Measurements from ENCODE around the gene ARHGEF12. TPM values are rescaled to one million over a fixed set of nuclear protein-coding genes. Genes with fewer than 3 reads are reported as not detected.

ARHGEF12 gene
- total RNA-seq, 2 experiments from 2014 or later: 3.6 TPM

GRCh38 chr11:120342678-120343077 is 6.5 kb downstream of the ARHGEF12 start:
- H3K9me3 Mint-ChIP-seq: no peaks in the 10 kb centered on the region
- H3K27ac Mint-ChIP-seq: no peak overlapping the region
- TF ChIP-seq, protein P1, sequence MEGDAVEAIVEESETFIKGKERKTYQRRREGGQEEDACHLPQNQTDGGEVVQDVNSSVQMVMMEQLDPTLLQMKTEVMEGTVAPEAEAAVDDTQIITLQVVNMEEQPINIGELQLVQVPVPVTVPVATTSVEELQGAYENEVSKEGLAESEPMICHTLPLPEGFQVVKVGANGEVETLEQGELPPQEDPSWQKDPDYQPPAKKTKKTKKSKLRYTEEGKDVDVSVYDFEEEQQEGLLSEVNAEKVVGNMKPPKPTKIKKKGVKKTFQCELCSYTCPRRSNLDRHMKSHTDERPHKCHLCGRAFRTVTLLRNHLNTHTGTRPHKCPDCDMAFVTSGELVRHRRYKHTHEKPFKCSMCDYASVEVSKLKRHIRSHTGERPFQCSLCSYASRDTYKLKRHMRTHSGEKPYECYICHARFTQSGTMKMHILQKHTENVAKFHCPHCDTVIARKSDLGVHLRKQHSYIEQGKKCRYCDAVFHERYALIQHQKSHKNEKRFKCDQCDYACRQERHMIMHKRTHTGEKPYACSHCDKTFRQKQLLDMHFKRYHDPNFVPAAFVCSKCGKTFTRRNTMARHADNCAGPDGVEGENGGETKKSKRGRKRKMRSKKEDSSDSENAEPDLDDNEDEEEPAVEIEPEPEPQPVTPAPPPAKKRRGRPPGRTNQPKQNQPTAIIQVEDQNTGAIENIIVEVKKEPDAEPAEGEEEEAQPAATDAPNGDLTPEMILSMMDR (IDR thresholded peaks at IDR 0.05): no peak
- H3K27ac ChIP-seq (ENCODE audit: low read depth in 1 of 2, low read length in 2 of 2): no peak overlapping the region
- H3K36me3 Mint-ChIP-seq (ENCODE audit: low read depth): peaks cover 3% of the 10 kb centered on the region
- H3K27me3 ChIP-seq (ENCODE audit: control insufficient read depth in 1 of 2, insufficient read depth in 2 of 2, low read length in 2 of 2): peaks cover 26 to 81% of the 10 kb centered on the region in 2 experiments
- ATAC-seq (ENCODE audit: poor library complexity) (no peak), DNase-seq (no peak)
- H3K4me1 ChIP-seq (ENCODE audit: insufficient read depth, low read length): peaks cover 24% of the 10 kb centered on the region
- peaks cover 0 to 9% of the 10 kb centered on the region in 2 experiments for H3K9me3 ChIP-seq (ENCODE audit: control insufficient read depth in 1 of 2, insufficient read depth in 1 of 2, low read length in 2 of 2)
- H3K36me3 ChIP-seq (ENCODE audit: insufficient read depth, low read length): no peaks in the 10 kb centered on the region
- H3K4me3 Mint-ChIP-seq: no peak overlapping the region
- H3K27me3 Mint-ChIP-seq: peaks cover 79% of the 10 kb centered on the region
- intact Hi-C loops (cut with DNase I, micrococcal nuclease): no loop called here
- H3K4me3 ChIP-seq (ENCODE audit: low read length): no peak overlapping the region
- ChIA-PET POLR2A (no interaction called here), CTCF (no interaction called here)
- H3K4me1 Mint-ChIP-seq (ENCODE audit: low read depth): peaks cover 37% of the 10 kb centered on the region

DNA sequence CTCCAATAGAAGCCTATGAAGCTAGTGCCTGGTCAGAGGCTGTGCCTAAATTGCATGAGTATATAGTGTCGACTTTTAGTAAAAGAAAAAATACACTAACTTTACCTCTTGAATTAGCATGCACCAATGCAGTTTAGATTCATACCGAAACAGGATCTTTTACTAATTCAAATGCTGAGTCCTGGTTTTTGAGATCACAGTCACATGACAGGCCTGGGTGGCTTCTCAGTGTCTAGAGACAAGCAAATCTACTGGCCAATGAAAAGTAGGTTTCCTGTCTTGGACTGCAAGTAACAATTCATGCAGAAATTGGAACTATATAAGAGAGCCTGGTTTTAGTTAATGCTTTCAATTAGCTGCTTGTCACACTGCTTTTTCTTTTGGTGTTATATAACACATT is 7.2 kb downstream of the ARHGEF12 start:
- no peak overlapping the region for H3K4me3 ChIP-seq (ENCODE audit: low read length)
- intact Hi-C loops (cut with DNase I, micrococcal nuclease): no loop called here
- Mint-ChIP-seq H3K27ac (no peak overlapping the region), H3K9me3 (no peaks in the 10 kb centered on the region), H3K36me3 (ENCODE audit: low read depth) (peaks cover 3% of the 10 kb centered on the region), H3K4me1 (ENCODE audit: low read depth) (peaks cover 32% of the 10 kb centered on the region), H3K4me3 (no peak overlapping the region), H3K27me3 (peaks cover 74% of the 10 kb centered on the region)
- no peaks in the 10 kb centered on the region for H3K36me3 ChIP-seq (ENCODE audit: insufficient read depth, low read length)
- no peak for DNase-seq
- TF ChIP-seq, protein P1 (IDR thresholded peaks at IDR 0.05): no peak
- peaks cover 26 to 80% of the 10 kb centered on the region in 2 experiments for H3K27me3 ChIP-seq (ENCODE audit: control insufficient read depth in 1 of 2, insufficient read depth in 2 of 2, low read length in 2 of 2)
- no peak for ATAC-seq (ENCODE audit: poor library complexity)
- ChIA-PET CTCF (interaction anchor here (0.5 to 1.0 kb wide), 2 partner anchors 9 to 699 kb away, joined by 3 to 4 read pairs; no protein-coding TSS in a partner anchor), POLR2A (no interaction called here)
- H3K9me3 ChIP-seq (ENCODE audit: control insufficient read depth in 1 of 2, insufficient read depth in 1 of 2, low read length in 2 of 2): peaks cover 0 to 9% of the 10 kb centered on the region in 2 experiments
- H3K4me1 ChIP-seq (ENCODE audit: insufficient read depth, low read length): peaks cover 24% of the 10 kb centered on the region
- H3K27ac ChIP-seq (ENCODE audit: low read depth in 1 of 2, low read length in 2 of 2): no peak overlapping the region

- H3K4me3 ChIP-seq (ENCODE audit: low read length): no peak overlapping the region
- TF ChIP-seq, protein P1 (IDR thresholded peaks at IDR 0.05): no peak
- CTCF ChIA-PET: no interaction called here
- Mint-ChIP-seq H3K4me1 (ENCODE audit: low read depth) (peaks cover 28% of the 10 kb centered on the region), H3K9me3 (no peaks in the 10 kb centered on the region), H3K27me3 (peaks cover 74% of the 10 kb centered on the region), H3K36me3 (ENCODE audit: low read depth) (peaks cover 3% of the 10 kb centered on the region), H3K27ac (peak overlapping the region; percentile 25), H3K4me3 (peak overlapping the region; percentile 59)
- peaks cover 22 to 79% of the 10 kb centered on the region in 2 experiments for H3K27me3 ChIP-seq (ENCODE audit: control insufficient read depth in 1 of 2, insufficient read depth in 2 of 2, low read length in 2 of 2)
- no peak overlapping the region for H3K27ac ChIP-seq (ENCODE audit: low read depth in 1 of 2, low read length in 2 of 2)
- H3K4me1 ChIP-seq (ENCODE audit: insufficient read depth, low read length): peaks cover 22% of the 10 kb centered on the region
- intact Hi-C loops (cut with DNase I, micrococcal nuclease): loop anchor here in 1 of 2 experiments (1.0 kb wide), 1 partner anchor 9 kb away; no protein-coding TSS in a partner anchor
- POLR2A ChIA-PET: no interaction called here
- ATAC-seq (ENCODE audit: poor library complexity) (peak; percentile 82), DNase-seq (peak in 8 of 14 experiments; percentile 30 to 86 (median 54))
- H3K9me3 ChIP-seq (ENCODE audit: control insufficient read depth in 1 of 2, insufficient read depth in 1 of 2, low read length in 2 of 2): peaks cover 0 to 9% of the 10 kb centered on the region in 2 experiments
- no peaks in the 10 kb centered on the region for H3K36me3 ChIP-seq (ENCODE audit: insufficient read depth, low read length)
Measured at GRCh38 chr11:120344302-120345004, 8.2 kb downstream of the ARHGEF12 start.

All from CD4-positive, alpha-beta T cell (primary cell).